HepG2 (cell line): Measurements from ENCODE around the gene RBM23. TPM values are rescaled to one million over a fixed set of nuclear protein-coding genes. Genes with fewer than 3 reads are reported as not detected.
"Not testable (repeated sequence)": the region's sequence is repeated elsewhere in the genome, so short reads cannot be mapped to it uniquely, and the experiment has no call there.

Source experiments
- ATAC-seq: fragments of 200-7000 bp; cut with Tn5 transposase; 3 replicates; pipeline ENCODE4 v1.9.1; 2020; ENCODE audit warnings: mild to moderate bottlenecking, moderate library complexity
- BruUV-seq: library from RNA; stranded (reverse); fragments of 400-500 nt; replicated peaks from 2 replicates; lab custom pipeline; 2021; lab: Mats Ljungman, UMichigan
- CTCF ChIA-PET: fragments of 300-600 bp; formaldehyde crosslinking; extraction: SDS; loops from one replicate; lab custom pipeline; 2021; ENCODE audit warnings: low total read pairs, inconsistent platforms, low intra/inter-chr PET ratio; lab: Yijun Ruan, JAX
- POLR2A ChIA-PET: fragments of 350-600 bp; sonication (Branson Sonifier 250); formaldehyde crosslinking; loops from one replicate; lab custom pipeline; 2020; ENCODE audit warnings: antibody characterized with exemption, inconsistent platforms; lab: Yijun Ruan, JAX
- DNase-seq: peaks from one replicate; pipeline ENCODE4 v3.0.0-alpha.2; 2015; ENCODE audit warnings: low spot score
- FAIRE-seq: peaks from 3 replicates; lab custom pipeline; 2011; peaks lifted over from hg19 to GRCh38; lab: Jason Lieb, UNC
- H2AFZ ChIP-seq: one replicate; pipeline ENCODE4 v1.6.1; 2011; ENCODE audit warnings: low read length, inconsistent platforms
- H3K27ac ChIP-seq: fragments of 300-600 bp; 3 replicates; pipeline ENCODE4 v1.8.0; 2011; ENCODE audit warnings: mixed run types, mild to moderate bottlenecking, mixed read lengths, low read length, inconsistent platforms; ENCODE audit not compliant: insufficient read depth; ENCODE audit errors: extremely low read length
- H3K27me3 ChIP-seq, 2 experiments: fragments of 200-600 bp in 1 of 2; 2 replicates in 1 of 2; 3 replicates in 1 of 2; pipeline versions ENCODE4 v1.6.0 to v1.8.0; 2011; ENCODE audit warnings: low read length in 2 of 2, mild to moderate bottlenecking in 2 of 2, moderate library complexity in 2 of 2, inconsistent platforms in 1 of 2; ENCODE audit not compliant: insufficient read depth in 2 of 2, control insufficient read depth in 1 of 2
- H3K36me3 ChIP-seq, 2 experiments: fragments of 200-600 bp in 1 of 2; replicated peaks in 1 of 2; 2 replicates in 1 of 2; 3 replicates in 1 of 2; pipeline versions ENCODE4 v1.5.1 to v1.8.0; 2011; ENCODE audit warnings: low read length in 2 of 2, inconsistent platforms in 1 of 2; ENCODE audit not compliant: insufficient read depth in 2 of 2, control insufficient read depth in 1 of 2
- H3K4me1 ChIP-seq: 2 replicates; pipeline ENCODE4 v1.5.1; 2012; ENCODE audit warnings: low read length, inconsistent platforms; ENCODE audit not compliant: insufficient read depth
- H3K4me2 ChIP-seq: 2 replicates; pipeline ENCODE4 v1.6.0; 2011; ENCODE audit warnings: low read depth, low read length, inconsistent platforms
- H3K4me3 ChIP-seq, 3 experiments: fragments of 200-600 bp in 1 of 3; sonication (generic), shearing (Covaris generic) in 1 of 3; replicated peaks in 1 of 3; 2 replicates each; pipeline ENCODE4 v1.5.1; 2011 to 2016; ENCODE audit warnings: low read length in 3 of 3, inconsistent platforms in 2 of 3, low read depth in 2 of 3, mild to moderate bottlenecking in 2 of 3, control low read depth in 1 of 3, mixed read lengths in 1 of 3; ENCODE audit not compliant: insufficient read depth in 1 of 3
- H3K79me2 ChIP-seq: one replicate; pipeline ENCODE4 v1.6.1; 2011; ENCODE audit warnings: low read length, inconsistent platforms; ENCODE audit not compliant: insufficient read depth
- H3K9ac ChIP-seq: 2 replicates; pipeline ENCODE4 v1.6.0; 2011; ENCODE audit warnings: mild to moderate bottlenecking, low read depth, low read length, inconsistent platforms; ENCODE audit not compliant: insufficient read depth
- H3K9me3 ChIP-seq: 2 replicates; pipeline ENCODE4 v1.5.1; 2012; ENCODE audit warnings: mild to moderate bottlenecking, low read length
- H4K20me1 ChIP-seq: 2 replicates; pipeline ENCODE4 v1.6.0; 2011; ENCODE audit warnings: inconsistent platforms, mild to moderate bottlenecking, low read length, moderate library complexity; ENCODE audit not compliant: insufficient read depth
- ADNP ChIP-seq: sonication (generic); formaldehyde crosslinking; IDR thresholded peaks from 2 replicates; pipeline ENCODE4 v1.4.0; 2020; ENCODE audit warnings: missing genetic modification reagents
- CREB1 ChIP-seq, 2 experiments: fragments of 450-650 bp in 1 of 2; IDR thresholded peaks; 2 replicates each; pipeline ENCODE4 v1.6.1; 2016 to 2017; ENCODE audit warnings: control low read depth in 1 of 2, mild to moderate bottlenecking in 1 of 2, missing compliant biosample characterization in 1 of 2, missing genetic modification characterization in 1 of 2
- GABPA ChIP-seq, 2 experiments: IDR thresholded peaks; 2 replicates each; pipeline ENCODE4 v1.6.1; 2011 to 2016; ENCODE audit warnings: low read depth in 2 of 2, low read length in 1 of 2, missing biosample characterization in 1 of 2, missing genetic modification characterization in 1 of 2
- HDAC2 ChIP-seq: sonication (generic); formaldehyde crosslinking; IDR thresholded peaks from 2 replicates; pipeline ENCODE4 v1.4.0; 2020; ENCODE audit warnings: missing genetic modification reagents
- KDM6A ChIP-seq: IDR thresholded peaks from 2 replicates; pipeline ENCODE4 v1.6.1; 2016; ENCODE audit warnings: low read depth
- KMT2B ChIP-seq: IDR thresholded peaks from 2 replicates; pipeline ENCODE4 v1.6.1; 2016; ENCODE audit warnings: missing genetic modification reagents, missing compliant biosample characterization
- MTF2 ChIP-seq: sonication (generic); formaldehyde crosslinking; IDR thresholded peaks from 2 replicates; pipeline ENCODE4 v1.5.0; 2020; ENCODE audit warnings: missing genetic modification reagents, borderline replicate concordance
- MYC ChIP-seq: sonication (generic); formaldehyde crosslinking; IDR thresholded peaks from 2 replicates; pipeline ENCODE4 v1.9.0; 2021; ENCODE audit warnings: missing genetic modification reagents, borderline replicate concordance
- TBX3 ChIP-seq: fragments of 450-650 bp; IDR thresholded peaks from 2 replicates; pipeline ENCODE4 v1.6.1; 2017; ENCODE audit warnings: antibody characterized with exemption, mild to moderate bottlenecking, inconsistent platforms, borderline replicate concordance
- ZBTB7B ChIP-seq: sonication (generic); formaldehyde crosslinking; IDR thresholded peaks from 2 replicates; pipeline ENCODE4 v1.4.0; 2020; ENCODE audit warnings: missing genetic modification reagents
- ZNF362 ChIP-seq: sonication (generic); formaldehyde crosslinking; IDR thresholded peaks from 2 replicates; pipeline ENCODE4 v1.4.0; 2020; ENCODE audit warnings: missing genetic modification reagents, mild to moderate bottlenecking, borderline replicate concordance
- ZNF460 ChIP-seq: sonication (generic); formaldehyde crosslinking; IDR thresholded peaks from 2 replicates; pipeline ENCODE4 v1.5.1; 2020; ENCODE audit warnings: missing genetic modification reagents, mild to moderate bottlenecking, borderline replicate concordance
- ZNF556 ChIP-seq: sonication (generic); formaldehyde crosslinking; IDR thresholded peaks from 2 replicates; pipeline ENCODE4 v1.4.0; 2020; ENCODE audit warnings: mild to moderate bottlenecking, missing genetic modification reagents, borderline replicate concordance
- ZNF605 ChIP-seq: sonication (generic); formaldehyde crosslinking; IDR thresholded peaks from 2 replicates; pipeline ENCODE4 v1.8.0; 2022; ENCODE audit warnings: mild to moderate bottlenecking, missing genetic modification reagents
- WGBS: methylation state at CpG from one replicate; pipeline ENCODE4 v1.1.6; 2017; ENCODE audit warnings: low lambda C conversion rate; 5-methylcytosine and 5-hydroxymethylcytosine counted together
- in situ Hi-C: cut with HindIII; loops from 2 replicates; pipeline ENCODE4 v1.10.0; 2017; ENCODE audit warnings: low pct_unique_long_range_greater_than_20kb; ENCODE audit not compliant: extremely low pct_ligation_motif_present
- intact Hi-C: fragments of 100-400 bp; cut with micrococcal nuclease; formaldehyde crosslinking; loops from one replicate; pipeline ENCODE4 v1.10.0; 2022; ENCODE audit not compliant: unreplicated experiment
- polyA plus RNA-seq, 8 experiments: library from polyadenylated mRNA; depleted of rRNA in 3 of 8; stranded (reverse) in 7 of 8; unstranded in 1 of 8; fragments of >200 nt; fragmentation: Illumina TruSeq in 4 of 8; extraction: Trizol in 4 of 8; gene quantifications; 2 replicates each; pipeline versions ENCODE4 v1.2.1 to v1.2.3, GENCODE V29; 2011 to 2016; ENCODE audit warnings: low read depth in 4 of 8, missing spikeins in 1 of 8, mixed read lengths in 1 of 8; ENCODE audit not compliant: insufficient read depth in 1 of 8
- total RNA-seq, 5 experiments: library from RNA; depleted of rRNA; stranded (reverse); fragments of >200 nt; fragmentation: Illumina TruSeq; extraction: Trizol; gene quantifications; 2 replicates each; pipeline ENCODE4 v1.2.3, GENCODE V29; 2016; ENCODE audit warnings: low read depth in 1 of 5
- TF ChIP-seq, protein P1 (sequence below): sonication (generic); formaldehyde crosslinking; IDR thresholded peaks from 2 replicates; pipeline ENCODE4 v1.5.0; 2020; ENCODE audit warnings: missing genetic modification reagents
- TF ChIP-seq, protein P2 (sequence below): sonication (generic); formaldehyde crosslinking; IDR thresholded peaks from 2 replicates; pipeline ENCODE4 v1.8.1; 2023; ENCODE audit warnings: missing genetic modification reagents, mild to moderate bottlenecking, borderline replicate concordance
- TF ChIP-seq, protein P3 (sequence below): sonication (generic); formaldehyde crosslinking; IDR thresholded peaks from 2 replicates; pipeline ENCODE4 v1.5.0; 2020; ENCODE audit warnings: mild to moderate bottlenecking, missing genetic modification reagents

RBM23 gene
- total and polyA plus RNA-seq, 2 of the 13 experiments (the other 11 are each of a cell fraction or from before 2014, with no cell fraction given), result 1.5 to 2.1 TPM

DNA sequence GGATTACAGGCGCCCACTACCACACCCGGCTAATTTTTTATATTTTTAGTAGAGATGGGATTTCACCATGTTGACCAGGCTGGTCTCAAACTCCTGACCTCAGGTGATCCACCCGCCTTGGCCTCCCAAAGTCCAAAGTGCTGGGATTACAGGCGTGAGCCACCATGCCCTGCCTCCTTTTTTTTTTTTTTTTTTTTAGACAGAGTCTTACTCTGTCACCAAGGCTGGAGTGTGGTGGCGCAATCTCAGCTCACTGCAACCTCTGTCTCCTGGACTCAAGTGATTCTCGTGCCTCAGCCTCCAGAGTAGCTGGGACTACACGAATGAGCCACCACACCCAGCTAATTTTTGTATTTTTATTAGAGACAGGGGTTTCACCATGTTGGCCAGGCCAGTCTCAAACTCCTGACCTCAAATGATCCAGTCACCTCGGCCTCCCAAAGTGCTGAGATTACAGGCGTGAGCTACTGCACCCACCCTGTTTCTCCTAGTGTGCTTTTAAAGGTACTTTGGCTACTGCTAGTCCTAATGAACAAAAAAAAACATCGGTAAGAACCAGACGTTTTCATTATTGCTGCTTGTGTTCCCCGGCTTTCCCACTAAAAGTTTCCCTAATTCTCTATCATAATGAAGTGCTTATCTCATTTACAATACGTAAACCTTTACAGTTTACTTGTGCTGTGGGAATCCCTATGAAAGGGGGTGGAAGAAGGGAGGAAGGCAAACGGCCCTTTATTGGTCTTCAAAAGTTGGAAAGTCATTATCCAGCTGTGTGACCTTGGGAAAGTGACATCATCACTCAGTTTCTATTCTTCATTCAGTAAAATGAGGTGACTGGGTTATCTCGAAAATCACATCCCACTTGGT lies 47.2 kb upstream of the RBM23 start:
- peak; percentile 73 for ATAC-seq
- H3K27ac ChIP-seq, result peak overlapping the region; percentile 59
- in situ Hi-C loops; H3K4me3 ChIP-seq; H4K20me1 ChIP-seq; H3K79me2 ChIP-seq; H3K27me3 ChIP-seq; intact Hi-C loops; H3K9me3 ChIP-seq; H3K36me3 ChIP-seq; H2AFZ ChIP-seq; BruUV-seq; TF ChIP-seq GABPA (IDR thresholded peaks at IDR 0.05; ENCODE audit: low read depth, low read length); CREB1 (CRISPR knock-in tag; IDR thresholded peaks at IDR 0.05): not testable (repeated sequence)
- FAIRE-seq, result peak; percentile 54
- DNase-seq, result peak; percentile 89
- 19% methylated on average over 15 of the region's 15 CpGs for WGBS
- H3K4me2 ChIP-seq, result peak overlapping the region; percentile 38
- H3K9ac ChIP-seq, result peak overlapping the region; percentile 21
- POLR2A ChIA-PET, result interaction anchor here (0.6 to 26.8 kb wide), 17 partner anchors 0 to 377 kb away, joined by 3 to 1670 read pairs (median 5); partner anchors contain the start of genes ACIN1, AJUBA, C14orf119 and HAUS4
- CTCF ChIA-PET, result interaction anchor here (1.1 to 2.6 kb wide), 3 partner anchors 10 to 20 kb away, joined by 4 to 5 read pairs (median 4); no protein-coding TSS in a partner anchor
- H3K4me1 ChIP-seq, result peaks cover 36% of the 10 kb centered on the region
- peak; percentile 95 for TF ChIP-seq ADNP
- peak; percentile 99 for TF ChIP-seq ZNF460 (CRISPR knock-in tag)
- TF ChIP-seq KMT2B (CRISPR knock-in tag), result peak; percentile 30; the same call in 1 of the 2 replicates
- TF ChIP-seq MTF2 (CRISPR knock-in tag), result peak; percentile 83; the same call in 1 of the 2 replicates
- peak; percentile 65; the same call in 1 of the 2 replicates for TF ChIP-seq ZNF605 (CRISPR knock-in tag)
- peak; percentile 35; the same call in 1 of the 2 replicates for TF ChIP-seq GABPA (CRISPR knock-in tag; IDR thresholded peaks at IDR 0.05; ENCODE audit: low read depth)
- TF ChIP-seq ZNF556, result 0 out of 2 replicates have a peak, but pooled peaks have one; percentile 9
- TF ChIP-seq CREB1 (IDR thresholded peaks at IDR 0.05), result peak; percentile 89
- TF ChIP-seq, protein P1, sequence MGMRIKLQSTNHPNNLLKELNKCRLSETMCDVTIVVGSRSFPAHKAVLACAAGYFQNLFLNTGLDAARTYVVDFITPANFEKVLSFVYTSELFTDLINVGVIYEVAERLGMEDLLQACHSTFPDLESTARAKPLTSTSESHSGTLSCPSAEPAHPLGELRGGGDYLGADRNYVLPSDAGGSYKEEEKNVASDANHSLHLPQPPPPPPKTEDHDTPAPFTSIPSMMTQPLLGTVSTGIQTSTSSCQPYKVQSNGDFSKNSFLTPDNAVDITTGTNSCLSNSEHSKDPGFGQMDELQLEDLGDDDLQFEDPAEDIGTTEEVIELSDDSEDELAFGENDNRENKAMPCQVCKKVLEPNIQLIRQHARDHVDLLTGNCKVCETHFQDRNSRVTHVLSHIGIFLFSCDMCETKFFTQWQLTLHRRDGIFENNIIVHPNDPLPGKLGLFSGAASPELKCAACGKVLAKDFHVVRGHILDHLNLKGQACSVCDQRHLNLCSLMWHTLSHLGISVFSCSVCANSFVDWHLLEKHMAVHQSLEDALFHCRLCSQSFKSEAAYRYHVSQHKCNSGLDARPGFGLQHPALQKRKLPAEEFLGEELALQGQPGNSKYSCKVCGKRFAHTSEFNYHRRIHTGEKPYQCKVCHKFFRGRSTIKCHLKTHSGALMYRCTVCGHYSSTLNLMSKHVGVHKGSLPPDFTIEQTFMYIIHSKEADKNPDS, result peak; percentile 94
- peak; percentile 100 for TF ChIP-seq ZNF362
- peak; percentile 25; the same call in 1 of the 2 replicates for TF ChIP-seq MYC (CRISPR knock-in tag)
- peak; percentile 45 for TF ChIP-seq ZBTB7B (CRISPR knock-in tag)
- TF ChIP-seq, protein P2, sequence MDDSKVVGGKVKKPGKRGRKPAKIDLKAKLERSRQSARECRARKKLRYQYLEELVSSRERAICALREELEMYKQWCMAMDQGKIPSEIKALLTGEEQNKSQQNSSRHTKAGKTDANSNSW (CRISPR knock-in tag), result 0 out of 2 replicates have a peak, but pooled peaks have one; percentile 39
- peak; percentile 64 for TF ChIP-seq KDM6A (CRISPR knock-in tag)
- TF ChIP-seq, protein P3, sequence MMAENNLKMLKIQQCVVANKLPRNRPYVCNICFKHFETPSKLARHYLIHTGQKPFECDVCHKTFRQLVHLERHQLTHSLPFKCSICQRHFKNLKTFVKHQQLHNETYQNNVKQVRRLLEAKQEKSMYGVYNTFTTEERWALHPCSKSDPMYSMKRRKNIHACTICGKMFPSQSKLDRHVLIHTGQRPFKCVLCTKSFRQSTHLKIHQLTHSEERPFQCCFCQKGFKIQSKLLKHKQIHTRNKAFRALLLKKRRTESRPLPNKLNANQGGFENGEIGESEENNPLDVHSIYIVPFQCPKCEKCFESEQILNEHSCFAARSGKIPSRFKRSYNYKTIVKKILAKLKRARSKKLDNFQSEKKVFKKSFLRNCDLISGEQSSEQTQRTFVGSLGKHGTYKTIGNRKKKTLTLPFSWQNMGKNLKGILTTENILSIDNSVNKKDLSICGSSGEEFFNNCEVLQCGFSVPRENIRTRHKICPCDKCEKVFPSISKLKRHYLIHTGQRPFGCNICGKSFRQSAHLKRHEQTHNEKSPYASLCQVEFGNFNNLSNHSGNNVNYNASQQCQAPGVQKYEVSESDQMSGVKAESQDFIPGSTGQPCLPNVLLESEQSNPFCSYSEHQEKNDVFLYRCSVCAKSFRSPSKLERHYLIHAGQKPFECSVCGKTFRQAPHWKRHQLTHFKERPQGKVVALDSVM (CRISPR knock-in tag), result peak; percentile 100
- peak; percentile 59; the same call in 1 of the 2 replicates for TF ChIP-seq TBX3
- peak; percentile 87 for TF ChIP-seq HDAC2 (CRISPR knock-in tag)
